HUES64 (cell line): ENCODE results near the gene PNPLA7.

Source experiments
- H3K27ac ChIP-seq: 2 replicates; pipeline ENCODE4 v1.7.0; 2013; ENCODE audit warnings: low read depth, low read length, inconsistent platforms
- H3K27me3 ChIP-seq: 2 replicates; pipeline ENCODE4 v1.6.1; 2013; ENCODE audit warnings: mild to moderate bottlenecking, low read length; ENCODE audit not compliant: insufficient read depth
- H3K36me3 ChIP-seq: 2 replicates; pipeline ENCODE4 v1.6.1; 2013; ENCODE audit warnings: mild to moderate bottlenecking, low read length; ENCODE audit not compliant: insufficient read depth
- H3K4me1 ChIP-seq: 2 replicates; pipeline ENCODE4 v1.6.1; 2013; ENCODE audit warnings: mild to moderate bottlenecking, low read length, moderate library complexity; ENCODE audit not compliant: insufficient read depth
- H3K4me3 ChIP-seq: 2 replicates; pipeline ENCODE4 v1.5.1; 2013; ENCODE audit warnings: mild to moderate bottlenecking, low read length, moderate library complexity
- H3K9ac ChIP-seq: 2 replicates; pipeline ENCODE4 v1.6.1; 2013; ENCODE audit warnings: mild to moderate bottlenecking, low read depth, low read length
- H3K9me3 ChIP-seq: 2 replicates; pipeline ENCODE4 v1.6.1; 2013; ENCODE audit warnings: low read depth, low read length; ENCODE audit not compliant: insufficient read depth
- WGBS: fragments of 150-250, 120-280 bp; methylation state at CpG from one replicate; pipeline ENCODE4 v1.1.7; 2013; ENCODE audit warnings: missing lambda C conversion rate; 5-methylcytosine and 5-hydroxymethylcytosine counted together

Gene PNPLA7

GRCh38 chr9:137479892-137480685 is 70.1 kb downstream of the PNPLA7 start:
- Histone ChIP-seq H3K27me3 (no peaks in the 10 kb centered on the region), H3K4me3 (no peak overlapping the region), H3K9ac (no peak overlapping the region), H3K36me3 (no peaks in the 10 kb centered on the region), H3K27ac (no peak overlapping the region), H3K9me3 (peaks cover 8% of the 10 kb centered on the region), H3K4me1 (no peaks in the 10 kb centered on the region)
- WGBS: 90% methylated on average over 32 of the region's 32 CpGs

- Histone ChIP-seq H3K4me3 (no peak overlapping the region), H3K9me3 (peaks cover 8% of the 10 kb centered on the region), H3K27me3 (no peaks in the 10 kb centered on the region), H3K9ac (no peak overlapping the region), H3K27ac (no peak overlapping the region), H3K4me1 (no peaks in the 10 kb centered on the region), H3K36me3 (no peaks in the 10 kb centered on the region)
- 87% methylated on average over 36 of the region's 36 CpGs for WGBS
These were observed 71.0 kb downstream of the PNPLA7 start for GRCh38 chr9:137478962-137479861.

- H3K27ac ChIP-seq: no peak overlapping the region
- WGBS: 88% methylated on average over 11 of the region's 11 CpGs
- no peaks in the 10 kb centered on the region for H3K27me3 ChIP-seq
- H3K36me3 ChIP-seq: no peaks in the 10 kb centered on the region
- no peak overlapping the region for H3K4me3 ChIP-seq
- H3K4me1 ChIP-seq: no peaks in the 10 kb centered on the region
- H3K9me3 ChIP-seq: peaks cover 8% of the 10 kb centered on the region
- no peak overlapping the region for H3K9ac ChIP-seq
These were observed 71.6 kb downstream of the PNPLA7 start for GRCh38 chr9:137478613-137478961.

GRCh38 chr9:137477778-137478612 is 72.2 kb downstream of the PNPLA7 start:
- WGBS: 94% methylated on average over 28 of the region's 29 CpGs
- H3K9ac ChIP-seq: no peak overlapping the region

GRCh38 chr9:137476856-137477255 is 73.3 kb downstream of the PNPLA7 start:
- 92% methylated on average over 11 of the region's 11 CpGs for WGBS
- Histone ChIP-seq H3K4me1 (no peaks in the 10 kb centered on the region), H3K4me3 (no peak overlapping the region), H3K27me3 (no peaks in the 10 kb centered on the region), H3K9ac (no peak overlapping the region), H3K27ac (no peak overlapping the region), H3K9me3 (peaks cover 8% of the 10 kb centered on the region), H3K36me3 (no peaks in the 10 kb centered on the region)

More at GRCh38 chr9:137477778-137478612, 72.2 kb downstream of the PNPLA7 start:
- Histone ChIP-seq H3K4me3 (no peak overlapping the region), H3K27me3 (no peaks in the 10 kb centered on the region), H3K27ac (no peak overlapping the region), H3K4me1 (no peaks in the 10 kb centered on the region), H3K9me3 (peaks cover 8% of the 10 kb centered on the region), H3K36me3 (no peaks in the 10 kb centered on the region)

- H3K36me3 ChIP-seq: no peaks in the 10 kb centered on the region
- no peak overlapping the region for H3K27ac ChIP-seq
- H3K4me3 ChIP-seq: no peak overlapping the region
- H3K4me1 ChIP-seq: no peaks in the 10 kb centered on the region
- no peaks in the 10 kb centered on the region for H3K27me3 ChIP-seq
- no peak overlapping the region for H3K9ac ChIP-seq
- H3K9me3 ChIP-seq: peaks cover 8% of the 10 kb centered on the region
- 74% methylated on average over 2 of the region's 3 CpGs for WGBS
These were observed 74.5 kb downstream of the PNPLA7 start for GRCh38 chr9:137475666-137476065.

GRCh38 chr9:137474271-137474670 is 75.9 kb downstream of the PNPLA7 start:
- H3K9ac ChIP-seq: no peak overlapping the region
- H3K27ac ChIP-seq: no peak overlapping the region
- H3K27me3 ChIP-seq: no peaks in the 10 kb centered on the region
- peaks cover 8% of the 10 kb centered on the region for H3K9me3 ChIP-seq
- H3K4me3 ChIP-seq: no peak overlapping the region
- H3K4me1 ChIP-seq: no peaks in the 10 kb centered on the region
- 95% methylated on average over 18 of the region's 18 CpGs for WGBS
- H3K36me3 ChIP-seq: no peaks in the 10 kb centered on the region

- no peak overlapping the region for H3K4me3 ChIP-seq
- peaks cover 2% of the 10 kb centered on the region; the same call in 1 of the 2 replicates for H3K9me3 ChIP-seq
- H3K36me3 ChIP-seq: no peaks in the 10 kb centered on the region
- WGBS: 91% methylated on average over 7 of the region's 7 CpGs
- no peaks in the 10 kb centered on the region for H3K27me3 ChIP-seq
- H3K27ac ChIP-seq: no peak overlapping the region
- no peak overlapping the region for H3K9ac ChIP-seq
- H3K4me1 ChIP-seq: no peaks in the 10 kb centered on the region
These were observed 79.4 kb downstream of the PNPLA7 start for GRCh38 chr9:137470785-137471184.

GRCh38 chr9:137467896-137468295 is 82.3 kb downstream of the PNPLA7 start:
- Histone ChIP-seq H3K36me3 (no peaks in the 10 kb centered on the region), H3K4me3 (no peak overlapping the region), H3K27ac (no peak overlapping the region), H3K4me1 (no peaks in the 10 kb centered on the region), H3K27me3 (peaks cover 3% of the 10 kb centered on the region; the same call in 1 of the 2 replicates), H3K9me3 (no peaks in the 10 kb centered on the region), H3K9ac (no peak overlapping the region)
- 93% methylated on average over 7 of the region's 7 CpGs for WGBS

- H3K4me3 ChIP-seq: no peak overlapping the region
- H3K9ac ChIP-seq: no peak overlapping the region
- H3K36me3 ChIP-seq: no peaks in the 10 kb centered on the region
- H3K9me3 ChIP-seq: no peaks in the 10 kb centered on the region
- H3K27me3 ChIP-seq: peaks cover 10% of the 10 kb centered on the region
- no peaks in the 10 kb centered on the region for H3K4me1 ChIP-seq
- 94% methylated on average over 16 of the region's 16 CpGs for WGBS
- no peak overlapping the region for H3K27ac ChIP-seq
These were observed 83.0 kb downstream of the PNPLA7 start for GRCh38 chr9:137467161-137467581.
